KG1 (cell line): ENCODE data around the gene UGT1A8.

Experiments used
- DNase-seq: peaks from one replicate; lab custom pipeline; 2025; lab: John Stamatoyannopoulos, UW

Gene UGT1A8

DNA sequence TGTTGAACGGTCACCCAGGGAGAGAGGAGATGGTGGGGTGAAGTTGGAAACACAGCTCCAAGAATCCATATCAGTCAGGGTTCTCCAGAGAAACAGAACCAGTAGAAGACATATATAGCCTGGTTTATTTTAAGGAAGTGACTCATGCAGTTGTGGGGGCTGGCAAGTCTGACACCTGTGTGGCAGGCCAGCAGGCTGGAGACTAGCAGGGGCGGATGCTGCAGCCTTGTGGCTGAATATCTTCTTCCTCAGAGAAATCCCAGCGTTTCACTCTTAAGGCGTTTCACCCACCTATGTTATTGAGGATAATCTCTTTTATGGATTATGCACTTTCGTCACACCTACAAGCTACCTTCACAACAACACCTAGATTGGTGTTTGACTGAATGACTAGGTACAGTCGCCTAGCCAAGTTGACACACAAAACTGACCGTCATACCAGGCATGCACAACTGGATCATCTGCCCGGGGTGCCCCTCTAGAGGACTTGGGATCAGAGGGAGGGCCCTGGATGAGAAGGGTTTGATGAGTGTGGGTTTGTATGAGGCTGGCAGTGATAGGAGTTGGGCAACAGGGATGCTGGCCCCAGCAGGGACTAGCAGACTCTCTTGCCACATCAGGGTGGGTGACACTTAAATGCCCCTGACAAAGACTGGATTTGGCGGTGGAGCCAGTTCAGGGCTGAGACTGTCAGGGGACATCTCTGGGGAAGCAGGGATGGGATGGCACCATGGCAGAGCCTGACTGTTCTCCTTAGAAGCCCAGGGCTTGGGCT is 184.1 kb downstream of the UGT1A8 start:
- no peak for DNase-seq

GRCh38 chr2:233802132-233802815 is 184.8 kb downstream of the UGT1A8 start:
- no peak for DNase-seq

DNA sequence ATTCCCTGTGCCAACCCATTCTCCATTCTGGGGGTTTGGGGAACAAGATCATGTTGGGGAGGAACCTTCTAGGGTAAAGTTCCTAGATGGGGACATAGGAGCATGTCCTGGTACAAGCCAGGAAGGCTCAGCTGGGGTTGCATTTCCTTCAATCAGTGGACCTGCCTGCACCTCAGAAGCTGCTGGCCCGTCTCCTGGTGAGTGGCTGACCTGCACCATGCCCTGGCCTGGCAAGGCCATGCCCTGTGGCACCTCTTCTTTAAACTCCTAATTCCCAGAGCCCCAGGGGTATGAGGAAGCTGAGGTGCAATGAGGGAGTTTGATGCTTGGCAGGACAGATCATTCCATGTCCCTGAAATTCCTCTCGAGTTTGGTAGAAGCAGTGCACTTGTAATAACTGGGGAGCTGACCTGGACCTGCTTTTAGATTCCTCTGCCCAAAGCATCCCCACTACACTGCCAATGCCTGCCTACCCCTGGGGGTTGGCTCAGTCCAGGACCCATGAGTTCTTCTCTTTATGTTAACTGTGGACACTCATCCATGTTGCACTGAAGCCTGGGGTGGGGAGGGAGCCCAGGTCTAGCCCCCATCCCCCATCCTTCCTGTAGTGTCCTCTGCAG is 186.0 kb downstream of the UGT1A8 start:
- no peak for DNase-seq

- no peak for DNase-seq
Measured at GRCh38 chr2:233803994-233804393, 186.6 kb downstream of the UGT1A8 start.

DNA sequence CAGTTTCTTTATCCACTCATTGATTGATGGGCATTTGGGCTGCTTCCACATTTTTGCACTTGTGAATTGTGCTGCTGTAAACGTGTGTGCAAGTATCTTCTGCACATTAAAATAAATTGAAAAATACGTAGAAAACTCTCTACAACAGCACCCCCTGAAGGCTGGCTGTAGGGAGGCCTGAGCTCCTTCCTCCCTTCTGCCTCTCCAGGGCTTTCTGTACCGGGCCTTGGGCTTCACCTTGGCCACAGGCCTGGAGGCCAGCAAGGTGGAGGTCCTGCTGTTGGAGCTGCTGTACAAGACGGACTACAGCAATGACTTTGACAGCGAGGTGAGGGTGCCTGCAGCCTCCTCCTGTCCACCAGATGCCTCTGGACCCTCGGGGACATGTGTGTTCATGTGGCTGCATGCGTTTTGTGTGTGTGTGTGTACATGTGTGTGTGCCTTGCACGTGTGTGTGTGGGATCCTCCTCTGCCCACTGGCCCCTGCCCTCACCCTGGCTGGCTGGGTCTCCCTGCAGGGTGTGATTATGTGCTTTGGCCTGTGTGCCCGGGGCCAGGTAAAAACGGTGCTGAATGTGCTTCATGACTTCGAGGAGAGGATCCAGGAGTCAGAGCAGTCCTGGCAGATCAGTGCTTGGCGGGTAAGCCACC is 189.9 kb downstream of the UGT1A8 start:
- DNase-seq, result no peak

DNA sequence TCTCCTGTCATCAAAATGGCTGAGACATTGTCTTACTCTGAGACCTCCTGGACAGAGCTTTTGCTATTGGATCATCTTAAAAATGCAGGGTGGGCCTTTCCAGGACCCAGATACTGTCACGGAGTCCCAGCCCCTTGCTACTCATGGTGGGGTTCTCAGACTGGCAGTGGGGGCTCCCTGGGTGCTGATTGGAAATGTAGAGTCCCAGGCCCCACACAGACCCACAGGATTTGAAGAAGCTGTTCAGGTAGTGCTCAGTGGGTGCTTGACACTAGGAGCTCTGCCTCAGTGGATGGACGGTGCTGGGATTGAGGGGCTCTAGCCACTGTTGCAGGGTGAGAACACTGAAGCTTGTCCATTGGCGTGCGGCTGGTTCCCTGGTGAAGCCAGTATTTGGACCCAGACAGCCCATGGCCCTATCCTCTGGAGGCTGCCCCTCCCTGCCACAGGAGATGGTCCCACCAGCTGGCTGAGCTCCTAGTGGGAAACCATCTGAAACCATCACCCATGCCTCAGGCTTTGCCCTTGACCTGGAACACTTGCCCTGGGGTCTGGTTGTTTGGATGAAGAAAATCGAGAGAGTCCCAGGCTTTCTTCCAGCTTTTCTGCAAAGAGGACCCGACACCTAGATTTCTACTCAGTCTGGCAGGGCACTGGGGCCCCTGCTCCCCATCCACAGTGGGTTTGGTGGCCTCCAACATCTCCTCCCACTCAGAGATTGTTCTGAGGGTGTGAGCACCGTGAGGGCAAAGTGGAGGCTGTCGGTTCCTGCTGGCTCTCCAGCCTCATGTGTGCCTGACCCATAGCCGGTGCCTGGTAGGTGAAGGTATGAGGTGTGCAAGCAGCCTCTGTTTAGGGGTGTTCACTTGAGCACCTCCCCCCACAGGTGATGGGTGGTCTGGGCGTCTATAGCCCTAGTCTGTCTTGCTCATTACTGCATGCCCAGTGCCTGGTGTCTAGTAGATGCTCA is 190.8 kb downstream of the UGT1A8 start:
- no peak for DNase-seq

DNA sequence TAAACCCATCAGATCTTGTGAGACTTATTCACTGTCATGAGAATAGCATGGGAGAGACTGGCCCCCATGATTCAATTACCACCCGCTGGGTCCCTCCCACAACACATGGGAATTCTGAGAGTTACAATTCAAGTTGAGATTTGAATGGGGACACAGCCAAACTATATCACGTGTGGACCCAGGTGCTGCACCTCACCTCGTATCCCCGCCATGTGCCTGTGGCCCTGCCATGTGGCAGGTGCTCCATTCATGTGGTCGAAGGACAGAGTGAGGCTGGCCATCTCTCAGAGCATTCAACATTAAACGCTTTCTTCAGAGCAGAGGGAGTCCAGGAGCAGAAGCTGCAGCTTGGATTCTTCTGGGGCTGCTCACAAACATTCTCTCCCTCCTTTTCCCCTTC is 193.0 kb downstream of the UGT1A8 start:
- DNase-seq, result no peak

- no peak for DNase-seq
Measured at GRCh38 chr2:233811087-233811486, 193.7 kb downstream of the UGT1A8 start.

DNA sequence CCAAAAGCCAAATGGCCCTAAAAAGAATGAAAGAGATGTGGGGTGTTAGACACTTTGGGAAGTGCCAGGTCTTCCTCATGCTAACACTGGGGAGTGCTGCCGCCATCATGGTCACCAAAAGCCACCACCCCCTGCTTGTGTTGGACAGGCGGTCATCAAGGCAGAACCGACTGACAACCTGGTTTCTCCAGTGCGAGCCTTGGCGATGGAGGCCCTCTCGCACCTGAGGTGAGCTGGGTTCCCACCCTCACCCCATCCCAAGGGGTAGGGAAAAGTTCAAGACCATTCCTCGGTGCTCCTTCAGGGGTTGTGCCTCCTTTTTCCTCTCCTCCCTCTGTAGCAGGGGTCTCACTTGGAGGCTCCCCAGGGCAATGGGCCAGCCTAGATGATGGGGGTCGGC is 194.3 kb downstream of the UGT1A8 start:
- DNase-seq, result no peak

DNA sequence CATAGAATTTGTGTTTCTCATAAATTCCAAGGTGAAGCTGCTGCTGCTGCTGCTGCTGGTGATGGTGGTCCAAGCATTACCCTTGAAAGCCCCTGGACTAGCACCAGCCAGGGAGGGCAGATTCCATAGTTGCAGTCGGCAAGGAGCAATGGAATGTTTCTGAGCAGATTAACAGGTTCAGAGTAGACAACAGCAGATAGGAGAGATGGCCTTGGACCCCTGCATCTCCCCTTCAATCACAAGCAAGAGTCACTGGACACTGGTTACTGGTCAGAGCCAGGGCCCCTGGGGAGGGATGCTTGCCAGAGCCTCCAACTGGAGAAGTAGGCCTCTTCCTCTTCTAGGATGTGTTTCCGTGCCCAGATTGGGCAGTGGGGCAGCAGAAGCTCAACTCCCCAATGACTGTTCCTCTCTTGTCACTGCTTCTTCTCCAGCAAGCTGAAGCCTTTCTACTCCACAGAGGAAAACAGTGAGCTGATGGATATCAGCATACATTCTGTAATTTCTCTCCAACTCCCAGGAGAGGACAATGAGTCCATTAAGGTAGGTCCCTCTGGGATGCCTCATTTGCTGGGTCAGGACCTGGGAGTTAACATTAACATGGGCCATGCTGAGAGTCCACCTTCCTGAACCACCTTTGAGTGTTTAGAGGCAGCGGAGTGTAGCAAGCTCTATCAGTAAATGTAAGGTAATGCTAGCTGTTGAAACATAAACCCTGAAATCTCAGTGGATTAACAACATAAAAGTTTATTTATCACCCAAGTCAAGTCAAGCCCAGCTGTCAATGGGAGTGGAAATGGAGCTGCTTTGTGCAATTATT is 196.0 kb downstream of the UGT1A8 start:
- DNase-seq, result no peak

DNA sequence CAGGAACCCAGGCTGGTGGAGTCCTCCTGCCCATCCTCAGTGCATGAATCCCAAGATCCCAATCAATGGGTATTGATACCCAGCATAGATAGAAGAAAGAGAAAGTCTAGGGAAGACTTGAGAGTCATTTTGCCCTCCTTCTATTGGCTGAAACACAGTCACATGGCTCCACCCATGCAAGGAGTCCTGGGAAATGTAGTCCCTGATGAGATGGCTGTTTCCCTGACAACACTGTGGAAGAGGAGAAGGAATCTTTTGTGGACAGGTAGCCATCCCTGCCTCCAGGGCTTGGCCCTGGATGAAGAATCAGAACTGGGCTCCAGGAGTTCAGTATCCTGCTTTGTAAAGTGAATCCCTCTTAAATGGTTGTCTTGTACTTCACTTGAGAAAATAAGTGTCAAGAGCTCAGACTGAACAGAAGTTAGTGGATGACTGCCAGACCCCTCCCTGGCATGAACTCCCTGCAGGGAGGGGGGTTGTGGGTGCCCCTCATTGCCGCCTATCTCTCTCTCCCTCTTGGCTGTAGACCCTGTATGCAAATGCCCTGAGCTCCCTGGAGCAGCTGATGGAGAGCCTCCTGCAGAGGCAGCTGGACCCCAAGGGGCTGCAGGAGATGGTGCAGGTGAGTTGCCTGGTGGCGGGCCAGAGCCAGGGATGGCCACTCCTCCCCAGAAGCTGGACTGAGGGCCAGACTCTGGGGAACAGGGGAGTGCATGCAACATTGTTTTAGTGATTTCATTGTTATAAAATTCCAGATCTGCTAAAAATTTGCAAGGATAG is 196.8 kb downstream of the UGT1A8 start:
- DNase-seq, result no peak

DNA sequence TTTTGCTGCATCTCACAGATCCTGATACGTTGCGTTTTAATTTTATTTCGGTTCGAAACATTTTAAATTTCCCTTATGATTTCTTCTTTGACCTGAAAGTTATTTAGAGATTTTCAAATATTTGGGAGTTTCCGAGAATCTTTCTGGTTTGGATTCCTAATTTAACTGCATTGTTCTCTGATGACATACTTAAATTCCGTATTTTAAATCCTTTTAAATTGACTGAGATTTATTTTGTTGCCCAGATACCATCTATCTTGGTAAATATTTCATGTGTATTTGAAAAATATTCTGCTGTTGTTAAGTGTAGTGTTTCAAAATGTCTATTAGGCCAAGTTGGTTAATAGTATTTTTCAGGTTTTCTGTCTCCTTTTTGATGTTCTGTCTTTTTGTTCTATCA is 198.4 kb downstream of the UGT1A8 start:
- no peak for DNase-seq

DNA sequence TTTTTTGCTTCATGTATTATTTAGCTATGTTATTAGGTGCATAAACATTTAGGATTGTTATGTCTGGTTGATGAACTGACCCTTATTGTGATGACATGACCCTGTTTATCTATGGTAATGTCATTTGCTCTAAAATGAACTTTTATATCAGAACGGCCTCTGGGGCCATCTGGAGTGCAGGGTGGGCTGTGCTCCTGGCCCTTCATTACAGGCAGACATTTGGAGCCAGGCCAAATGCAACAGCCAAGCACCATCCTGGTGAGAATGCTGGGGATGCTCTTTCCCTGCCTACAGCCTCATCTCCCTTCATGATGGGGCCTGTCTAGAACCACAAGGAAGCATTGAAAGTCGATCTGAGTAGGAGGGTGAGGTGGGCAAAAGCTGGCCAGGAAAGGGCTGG is 198.9 kb downstream of the UGT1A8 start:
- no peak for DNase-seq

DNA sequence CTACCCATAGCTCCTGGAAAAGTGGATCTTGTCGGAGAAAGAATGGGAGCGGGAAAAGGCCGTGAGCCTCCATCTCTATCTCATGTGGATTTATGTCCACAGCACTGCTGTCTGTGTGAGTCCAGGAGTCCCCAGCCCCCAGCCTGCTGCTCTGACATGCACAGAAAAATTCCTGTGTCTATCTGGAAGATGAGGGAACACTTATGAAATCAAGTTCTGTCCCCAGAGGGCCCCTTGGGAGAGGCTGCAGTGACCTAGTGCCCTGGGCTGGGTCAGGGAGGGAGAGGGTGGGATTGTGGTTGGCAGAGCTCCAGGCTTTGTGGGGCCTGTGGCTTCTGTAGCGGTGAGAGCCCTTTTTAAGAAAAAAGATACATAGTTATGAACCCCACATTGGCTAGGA is 199.3 kb downstream of the UGT1A8 start:
- no peak for DNase-seq

GRCh38 chr2:233817361-233817911 is 200.0 kb downstream of the UGT1A8 start:
- no peak for DNase-seq

DNA sequence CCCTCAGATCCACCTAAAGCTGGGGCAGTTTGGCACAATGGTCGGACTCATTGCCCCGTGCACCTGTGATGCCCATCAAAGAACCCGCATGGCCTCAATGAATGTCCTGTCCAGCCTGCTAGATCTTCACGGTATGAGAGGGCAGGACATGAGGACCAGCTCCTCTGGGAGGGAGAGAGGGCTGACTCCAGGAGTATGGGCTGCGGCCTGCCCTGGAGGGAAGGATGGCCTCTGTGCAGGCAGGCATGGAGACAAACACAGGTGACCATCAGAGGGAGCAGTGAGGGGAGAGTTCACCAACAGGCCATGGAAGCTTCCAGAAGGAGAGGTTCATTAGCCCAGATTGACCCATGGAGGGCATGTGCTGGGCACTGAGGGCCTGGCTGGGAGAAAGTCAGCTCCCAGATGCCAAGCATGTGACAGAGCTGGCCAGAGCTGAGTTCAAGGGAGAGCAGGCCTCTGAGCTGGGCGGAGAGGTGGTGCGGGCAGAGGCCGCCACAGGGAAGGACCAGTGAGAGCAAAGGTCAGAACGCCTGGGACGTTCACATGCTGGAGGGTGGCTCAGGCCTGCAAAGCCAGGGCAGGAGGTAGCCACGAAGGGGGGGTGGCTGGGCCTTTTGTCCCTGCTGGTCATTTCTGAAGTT is 200.7 kb downstream of the UGT1A8 start:
- no peak for DNase-seq

GRCh38 chr2:233818639-233819621 is 201.5 kb downstream of the UGT1A8 start:
- DNase-seq, result no peak
